Type B pancreatic cell (in vitro differentiated cells): ENCODE data around the gene MAS1. TPM values are rescaled to one million over a fixed set of nuclear protein-coding genes. Genes with fewer than 3 reads are reported as not detected.
A peak's percentile ranks its signal among the peaks of the same experiment; 100 is the strongest.
"Not testable (repeated sequence)": the region's sequence is repeated elsewhere in the genome, so short reads cannot be mapped to it uniquely, and the experiment has no call there.

ENCODE experiments used
- DNase-seq: peaks from one replicate; pipeline ENCODE4 v3.0.0; 2021; ENCODE audit warnings: mixed read lengths; ENCODE audit not compliant: unreplicated experiment; ENCODE audit errors: extremely low spot score
- H3K27ac Mint-ChIP-seq: 2 replicates; pipeline ENCODE4 v1.8.0; 2021; ENCODE audit warnings: mild to moderate bottlenecking, mixed read lengths
- H3K27me3 Mint-ChIP-seq: 2 replicates; pipeline ENCODE4 v1.8.0; 2021; ENCODE audit warnings: mixed read lengths
- H3K36me3 Mint-ChIP-seq: 2 replicates; pipeline ENCODE4 v1.8.0; 2021; ENCODE audit warnings: mixed read lengths
- H3K4me1 Mint-ChIP-seq: one replicate; pipeline ENCODE4 v1.8.0; 2021; ENCODE audit warnings: mixed read lengths; ENCODE audit not compliant: unreplicated experiment
- H3K4me3 Mint-ChIP-seq: 2 replicates; pipeline ENCODE4 v1.8.0; 2021; ENCODE audit warnings: mild to moderate bottlenecking, mixed read lengths
- H3K9me3 Mint-ChIP-seq: 2 replicates; pipeline ENCODE4 v1.8.0; 2021; ENCODE audit warnings: mixed read lengths
- CTCF ChIP-seq: fragments of 200-600 bp; sonication (generic); conservative IDR thresholded peaks from 2 replicates; pipeline ENCODE4 v1.5.0; 2021; ENCODE audit warnings: antibody characterized with exemption, mild to moderate bottlenecking
- long read RNA-seq: library from polyadenylated mRNA; unstranded; transcript quantifications from one replicate; pipeline ENCODE4 v2.0.0, GENCODE V29; 2020
- total RNA-seq: library from RNA; stranded (reverse); gene quantifications from 2 replicates; pipeline ENCODE4 v1.2.1, GENCODE V29; 2021; ENCODE audit warnings: low replicate concordance

MAS1 gene
- not detected in 2 replicates for total RNA-seq
- long read RNA-seq: 0 reads

GRCh38 chr6:159890792-159891191, at the start of gene MAS1:
TSS of gene MAS1 (plus strand) at chr6:159890988. CDS start at chr6:159906956, 15,968 bp downstream.
- no peak within 1 kb of the TSS for H3K4me3 Mint-ChIP-seq
- H3K36me3 Mint-ChIP-seq: no peaks in the 10 kb centered on the region
- no peaks in the 10 kb centered on the region for H3K9me3 Mint-ChIP-seq
- H3K27me3 Mint-ChIP-seq: peaks cover 50% of the 10 kb centered on the region
- no peak for DNase-seq
- H3K27ac Mint-ChIP-seq: no peak within 1 kb of the TSS
- TF ChIP-seq CTCF: no peak
- H3K4me1 Mint-ChIP-seq: no peaks in the 10 kb centered on the region

- Mint-ChIP-seq H3K27ac (no peak overlapping the region), H3K27me3 (no peaks in the 10 kb centered on the region), H3K4me1 (no peaks in the 10 kb centered on the region), H3K4me3 (no peak overlapping the region), H3K9me3 (no peaks in the 10 kb centered on the region), H3K36me3 (no peaks in the 10 kb centered on the region)
- DNase-seq: no peak
- TF ChIP-seq CTCF: peak; percentile 66
Observed at GRCh38 chr6:159842035-159842434, 48.8 kb upstream of the MAS1 start.

GRCh38 chr6:159844737-159845645, 45.8 kb upstream of the MAS1 start:
- DNase-seq: no peak
- no peak for TF ChIP-seq CTCF
- H3K4me1 Mint-ChIP-seq: no peaks in the 10 kb centered on the region
- H3K9me3 Mint-ChIP-seq: no peaks in the 10 kb centered on the region
- no peaks in the 10 kb centered on the region for H3K27me3 Mint-ChIP-seq
- H3K27ac Mint-ChIP-seq: no peak overlapping the region
- no peaks in the 10 kb centered on the region for H3K36me3 Mint-ChIP-seq
- H3K4me3 Mint-ChIP-seq: no peak overlapping the region

- not testable (repeated sequence) for H3K36me3 Mint-ChIP-seq, H3K27ac Mint-ChIP-seq, H3K4me1 Mint-ChIP-seq, H3K27me3 Mint-ChIP-seq, DNase-seq, H3K4me3 Mint-ChIP-seq, H3K9me3 Mint-ChIP-seq
Observed at GRCh38 chr6:159848552-159848951, 42.2 kb upstream of the MAS1 start.

- H3K4me1 Mint-ChIP-seq, H3K27ac Mint-ChIP-seq, H3K4me3 Mint-ChIP-seq, DNase-seq, H3K9me3 Mint-ChIP-seq, H3K36me3 Mint-ChIP-seq, H3K27me3 Mint-ChIP-seq: not testable (repeated sequence)
Observed at GRCh38 chr6:159849851-159850250, 40.9 kb upstream of the MAS1 start.

GRCh38 chr6:159852877-159853276, 37.9 kb upstream of the MAS1 start:
- peak; percentile 42 for TF ChIP-seq CTCF
- Mint-ChIP-seq H3K27me3 (peaks cover 11% of the 10 kb centered on the region), H3K27ac (no peak overlapping the region), H3K36me3 (no peaks in the 10 kb centered on the region), H3K4me1 (peaks cover 5% of the 10 kb centered on the region), H3K4me3 (no peak overlapping the region), H3K9me3 (no peaks in the 10 kb centered on the region)
- no peak for DNase-seq
